OCI-LY3 (cell line): ENCODE measurements around the gene SDR9C7.
"Not testable (repeated sequence)": the region's sequence is repeated elsewhere in the genome, so short reads cannot be mapped to it uniquely, and the experiment has no call there.

Experiments
- H2AFZ ChIP-seq: fragments of 200-600, 300-600 bp; shearing (Covaris generic); 2 replicates; pipeline ENCODE4 v1.6.0; 2014; ENCODE audit warnings: antibody characterized with exemption, low read depth, low read length
- H3K27ac ChIP-seq: fragments of 200-600, 300-600 bp; sonication (generic); 2 replicates; pipeline ENCODE4 v1.5.1; 2014; ENCODE audit warnings: mild to moderate bottlenecking, low read length, moderate library complexity, mixed read lengths
- H3K27me3 ChIP-seq: fragments of 200-600, 300-600 bp; sonication (generic); 2 replicates; pipeline ENCODE4 v1.6.1; 2014; ENCODE audit warnings: low read depth, low read length, mixed read lengths
- H3K36me3 ChIP-seq: fragments of 200-600, 300-600 bp; sonication (generic); replicated peaks from 2 replicates; pipeline ENCODE3; 2014; ENCODE audit warnings: low read depth, low read length, mixed read lengths
- H3K4me1 ChIP-seq: fragments of 300-600, 200-600 bp; sonication (generic); 2 replicates; pipeline ENCODE4 v1.6.1; 2014; ENCODE audit warnings: low read length, mixed read lengths
- H3K4me2 ChIP-seq: fragments of 200-600, 300-600 bp; sonication (generic); 2 replicates; pipeline ENCODE4 v1.6.1; 2014; ENCODE audit warnings: low read length, mixed read lengths
- H3K4me3 ChIP-seq: fragments of 300-600, 200-600 bp; sonication (generic); 2 replicates; pipeline ENCODE4 v1.5.1; 2014; ENCODE audit warnings: antibody characterized with exemption, mild to moderate bottlenecking, low read length, moderate library complexity
- H3K79me2 ChIP-seq: fragments of 300-600, 200-600 bp; shearing (Covaris generic); 2 replicates; pipeline ENCODE4 v1.6.1; 2014; ENCODE audit warnings: mild to moderate bottlenecking, low read length, mixed read lengths
- H3K9ac ChIP-seq: fragments of 300-600, 200-600 bp; shearing (Covaris generic); 2 replicates; pipeline ENCODE4 v1.6.0; 2014; ENCODE audit warnings: mild to moderate bottlenecking, low read length, moderate library complexity
- H3K9me3 ChIP-seq: fragments of 200-600, 300-600 bp; shearing (Covaris generic); 2 replicates; pipeline ENCODE4 v1.6.1; 2014; ENCODE audit warnings: low read length, mixed read lengths; ENCODE audit not compliant: insufficient read depth
- H4K20me1 ChIP-seq: fragments of 200-600, 300-600 bp; sonication (generic); 2 replicates; pipeline ENCODE4 v1.6.1; 2016; ENCODE audit warnings: low read length, mixed read lengths; ENCODE audit not compliant: insufficient read depth
- CTCF ChIP-seq: fragments of 200-600, 300-600 bp; sonication (generic); IDR thresholded peaks from 2 replicates; pipeline ENCODE4 v1.5.1; 2014; ENCODE audit warnings: antibody characterized with exemption, low read length, low read depth
- EZH2phosphoT487 ChIP-seq: fragments of 200-600 bp; shearing (Covaris generic); IDR thresholded peaks from 2 replicates; pipeline ENCODE4 v1.6.1; 2018; ENCODE audit warnings: antibody characterized with exemption, mixed run types, low read depth

The SDR9C7 gene

GRCh38 chr12:56933826-56934625 lies at the start of gene SDR9C7:
Gene SDR9C7 (minus strand): TSS chr12:56934408. CDS start chr12:56934261, 147 bp downstream.
- no peaks in the 10 kb centered on the region for H4K20me1 ChIP-seq
- peaks cover 4% of the 10 kb centered on the region; the same call in 1 of the 2 replicates for H3K27me3 ChIP-seq
- no peaks in the 10 kb centered on the region for H3K9me3 ChIP-seq
- no peaks in the 10 kb centered on the region for H3K79me2 ChIP-seq
- H3K4me3 ChIP-seq, result no peak within 1 kb of the TSS
- no peak within 1 kb of the TSS for H3K9ac ChIP-seq
- H3K36me3 ChIP-seq, result no peaks in the 10 kb centered on the region
- H2AFZ ChIP-seq, result no peak within 1 kb of the TSS
- peaks cover 4% of the 10 kb centered on the region; the same call in 1 of the 2 replicates for H3K4me1 ChIP-seq
- H3K27ac ChIP-seq, result no peak within 1 kb of the TSS
- no peak for TF ChIP-seq EZH2phosphoT487
- no peak for TF ChIP-seq CTCF
- H3K4me2 ChIP-seq, result no peak within 1 kb of the TSS

- H3K4me3 ChIP-seq, result no peak overlapping the region
- H3K79me2 ChIP-seq, result no peaks in the 10 kb centered on the region
- no peak for TF ChIP-seq EZH2phosphoT487
- no peak for TF ChIP-seq CTCF
- no peaks in the 10 kb centered on the region for H3K36me3 ChIP-seq
- no peak overlapping the region for H3K27ac ChIP-seq
- peaks cover 3% of the 10 kb centered on the region; the same call in 1 of the 2 replicates for H3K4me1 ChIP-seq
- H2AFZ ChIP-seq, result no peak overlapping the region
- no peak overlapping the region for H3K9ac ChIP-seq
- H3K27me3 ChIP-seq, result peaks cover 6% of the 10 kb centered on the region
- H4K20me1 ChIP-seq, result no peaks in the 10 kb centered on the region
- H3K9me3 ChIP-seq, result no peaks in the 10 kb centered on the region
- H3K4me2 ChIP-seq, result no peak overlapping the region
These were observed 49.2 kb upstream of the SDR9C7 start for GRCh38 chr12:56983386-56983785.

- not testable (repeated sequence) for H3K4me3 ChIP-seq, H3K9ac ChIP-seq, H3K79me2 ChIP-seq, H3K27me3 ChIP-seq, H3K27ac ChIP-seq, H2AFZ ChIP-seq, H3K9me3 ChIP-seq, H3K36me3 ChIP-seq, H4K20me1 ChIP-seq, H3K4me2 ChIP-seq, H3K4me1 ChIP-seq
These were observed 48.5 kb upstream of the SDR9C7 start for GRCh38 chr12:56982578-56983236.

GRCh38 chr12:56980941-56981530 lies 46.8 kb upstream of the SDR9C7 start:
- Histone ChIP-seq H3K4me3 (no peak overlapping the region), H2AFZ (no peak overlapping the region)
- no peak for TF ChIP-seq EZH2phosphoT487
- no peak for TF ChIP-seq CTCF

More at GRCh38 chr12:56980941-56981530, 46.8 kb upstream of the SDR9C7 start:
- Histone ChIP-seq H3K36me3 (no peaks in the 10 kb centered on the region), H3K9ac (no peak overlapping the region), H4K20me1 (no peaks in the 10 kb centered on the region), H3K27me3 (no peaks in the 10 kb centered on the region), H3K4me1 (no peaks in the 10 kb centered on the region), H3K79me2 (no peaks in the 10 kb centered on the region), H3K27ac (no peak overlapping the region), H3K9me3 (no peaks in the 10 kb centered on the region), H3K4me2 (no peak overlapping the region)
